ENCODE data around the gene PLCD3. TPM values are rescaled to one million over a fixed set of nuclear protein-coding genes. Genes with fewer than 3 reads are reported as not detected.

PLCD3 gene
- total and polyA plus RNA-seq, 12 donors: 5.8 to 246 (median 82.2) TPM

GRCh38 chr17:45116434-45117016 lies 15.8 kb downstream of the PLCD3 start:
- Histone ChIP-seq H3K4me3 (no peak overlapping the region), H3K9me3 (replicated peaks in 1 of 3) (no peaks in the 10 kb centered on the region), H3K27me3 (no peaks in the 10 kb centered on the region), H3K27ac (no peak overlapping the region), H3K36me3 (replicated peaks in 1 of 2) (peaks cover 0 to 25% of the 10 kb centered on the region in 2 donors), H3K4me1 (replicated peaks in 1 of 2) (peaks cover 5 to 8% of the 10 kb centered on the region in 2 donors)
- TF ChIP-seq POLR2A (IDR thresholded peaks at IDR 0.05) (no peak), CTCF (IDR thresholded peaks at IDR 0.05) (no peak)
- WGBS, 4 donors: 85 to 94% (median 90%) methylated on average over 5 to 10 of the region's 10 CpGs
- no peak for DNase-seq
- intact Hi-C loops (cut with DNase I): no loop called here

GRCh38 chr17:45115871-45116270 lies 16.4 kb downstream of the PLCD3 start:
- intact Hi-C loops (cut with DNase I): no loop called here

GRCh38 chr17:45115015-45115625 lies 17.2 kb downstream of the PLCD3 start:
- H3K27me3 ChIP-seq: no peaks in the 10 kb centered on the region
- H3K9me3 ChIP-seq (replicated peaks in 1 of 3): no peaks in the 10 kb centered on the region
- no peak for DNase-seq
- H3K4me1 ChIP-seq (replicated peaks in 1 of 2): peaks cover 19 to 21% of the 10 kb centered on the region in 2 donors
- WGBS, 4 donors: 88 to 93% (median 90%) methylated on average over 20 to 26 of the region's 26 CpGs
- H3K36me3 ChIP-seq (replicated peaks in 1 of 2): peaks cover 0 to 25% of the 10 kb centered on the region in 2 donors
- intact Hi-C loops (cut with DNase I): no loop called here
- TF ChIP-seq POLR2A (IDR thresholded peaks at IDR 0.05) (no peak), CTCF (IDR thresholded peaks at IDR 0.05) (no peak)
- H3K4me3 ChIP-seq: no peak overlapping the region
- no peak overlapping the region for H3K27ac ChIP-seq

More at GRCh38 chr17:45115871-45116270, 16.4 kb downstream of the PLCD3 start:
- Histone ChIP-seq H3K4me3 (no peak overlapping the region), H3K9me3 (replicated peaks in 1 of 3) (no peaks in the 10 kb centered on the region), H3K4me1 (replicated peaks in 1 of 2) (peaks cover 11 to 13% of the 10 kb centered on the region in 2 donors), H3K27me3 (no peaks in the 10 kb centered on the region), H3K27ac (no peak overlapping the region), H3K36me3 (replicated peaks in 1 of 2) (peaks cover 0 to 25% of the 10 kb centered on the region in 2 donors)
- no peak for DNase-seq
- TF ChIP-seq POLR2A (IDR thresholded peaks at IDR 0.05) (no peak), CTCF (IDR thresholded peaks at IDR 0.05) (no peak)
- 79 to 92% (median 83%) methylated on average over 11 of the region's 11 CpGs for WGBS, 4 donors

- no peaks in the 10 kb centered on the region for H3K9me3 ChIP-seq (replicated peaks in 1 of 3)
- WGBS, 4 donors: 85 to 91% (median 90%) methylated on average over 7 to 19 of the region's 19 CpGs
- intact Hi-C loops (cut with DNase I): no loop called here
- H3K4me1 ChIP-seq (replicated peaks in 1 of 2): peaks cover 26% of the 10 kb centered on the region in 2 donors
- H3K27ac ChIP-seq: peak overlapping the region in 1 of 5 donors; percentile 45
- no peak overlapping the region for H3K4me3 ChIP-seq
- no peak for DNase-seq
- TF ChIP-seq CTCF (IDR thresholded peaks at IDR 0.05): no peak
- no peak for TF ChIP-seq POLR2A (IDR thresholded peaks at IDR 0.05)
- peaks cover 0 to 25% of the 10 kb centered on the region in 2 donors for H3K36me3 ChIP-seq (replicated peaks in 1 of 2)
- H3K27me3 ChIP-seq: no peaks in the 10 kb centered on the region
These were observed 18.0 kb downstream of the PLCD3 start for GRCh38 chr17:45114117-45114932.

All from adrenal gland (tissue), 12 donors.